Measurements from ENCODE around the gene ARFIP1.
"Not testable (repeated sequence)": the region's sequence is repeated elsewhere in the genome, so short reads cannot be mapped to it uniquely, and the experiment has no call there.

ARFIP1 gene

GRCh38 chr4:152822323-152822722 is 42.6 kb downstream of the ARFIP1 start:
- no peak for TF ChIP-seq POLR2A (IDR thresholded peaks at IDR 0.05; ENCODE audit: extremely low read depth, insufficient read length)
- no peak for TF ChIP-seq CTCF (IDR thresholded peaks at IDR 0.05; ENCODE audit: low read depth, low read length)
- TF ChIP-seq MYC (IDR thresholded peaks at IDR 0.05; ENCODE audit: low read depth, low read length) = no peak
- no peak for TF ChIP-seq MAX (IDR thresholded peaks at IDR 0.05; ENCODE audit: low read depth, low read length)
- DNase-seq (ENCODE audit: low read depth) = no peak
- H3K4me3 ChIP-seq (ENCODE audit: low read depth, low read length) = no peak overlapping the region

DNA sequence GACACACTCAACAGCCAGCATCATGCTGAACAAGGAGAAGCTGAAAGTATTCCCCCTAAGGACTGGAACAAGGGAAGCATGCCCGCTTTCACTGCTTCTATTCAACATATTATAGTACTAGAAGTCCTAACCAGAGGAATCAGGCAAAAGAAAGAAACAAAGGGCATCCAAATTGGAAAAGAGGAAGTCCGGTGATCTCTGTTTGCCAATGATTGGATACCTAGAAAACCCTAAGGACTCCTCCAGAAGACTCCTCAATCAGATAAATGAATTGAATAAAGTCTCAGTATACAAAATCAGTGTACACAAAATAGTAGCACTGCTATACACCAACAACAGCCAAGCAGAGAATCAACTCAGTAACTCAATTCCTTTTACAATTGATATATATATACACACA is 44.8 kb downstream of the ARFIP1 start:
- no peak for DNase-seq (ENCODE audit: low read depth)
- no peak overlapping the region for H3K4me3 ChIP-seq (ENCODE audit: low read depth, low read length)
- TF ChIP-seq MAX (IDR thresholded peaks at IDR 0.05; ENCODE audit: low read depth, low read length) (no peak), MYC (IDR thresholded peaks at IDR 0.05; ENCODE audit: low read depth, low read length) (no peak), POLR2A (IDR thresholded peaks at IDR 0.05; ENCODE audit: extremely low read depth, insufficient read length) (no peak), CTCF (IDR thresholded peaks at IDR 0.05; ENCODE audit: low read depth, low read length) (no peak)

DNA sequence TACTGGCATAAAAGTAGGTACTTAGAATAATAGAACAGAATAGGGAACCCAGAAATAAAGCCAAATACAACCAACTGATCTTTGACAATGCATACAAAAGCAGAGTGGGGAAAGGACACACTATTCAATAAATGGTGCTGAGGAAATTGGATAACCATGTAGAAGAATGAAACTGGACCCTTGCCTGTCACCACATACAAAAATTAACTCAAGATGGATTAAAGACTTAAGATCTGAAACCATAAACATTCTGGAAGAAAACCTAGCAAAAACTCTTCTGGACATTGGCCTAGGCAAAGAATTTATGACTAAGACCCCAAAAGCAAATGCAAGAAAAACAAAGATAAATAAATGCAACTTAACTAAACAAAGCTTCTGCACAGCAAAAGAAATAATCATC is 45.6 kb downstream of the ARFIP1 start:
- no peak for TF ChIP-seq CTCF (IDR thresholded peaks at IDR 0.05; ENCODE audit: low read depth, low read length)
- no peak for TF ChIP-seq POLR2A (IDR thresholded peaks at IDR 0.05; ENCODE audit: extremely low read depth, insufficient read length)
- no peak for TF ChIP-seq MAX (IDR thresholded peaks at IDR 0.05; ENCODE audit: low read depth, low read length)
- no peak for TF ChIP-seq MYC (IDR thresholded peaks at IDR 0.05; ENCODE audit: low read depth, low read length)
- H3K4me3 ChIP-seq (ENCODE audit: low read depth, low read length) = no peak overlapping the region
- DNase-seq (ENCODE audit: low read depth) = no peak

DNA sequence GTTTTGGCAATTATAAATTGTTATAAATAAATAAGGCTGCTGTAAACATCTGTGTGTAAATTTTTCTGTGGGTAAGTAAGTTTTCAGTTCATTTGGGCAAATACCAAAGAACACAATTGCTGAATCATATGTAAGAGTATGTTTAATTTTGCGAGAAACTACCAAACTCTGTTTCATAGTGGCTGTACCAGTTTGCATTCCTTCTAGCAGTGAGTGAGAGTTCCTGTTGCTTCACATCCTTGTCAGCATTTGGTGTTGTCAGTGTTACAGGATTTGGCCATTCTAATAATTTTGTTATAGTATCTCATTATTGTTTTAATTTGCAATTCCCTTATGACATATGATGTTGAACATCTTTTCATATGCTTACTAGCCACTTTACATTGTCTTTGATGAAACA is 48.4 kb downstream of the ARFIP1 start:
- DNase-seq (ENCODE audit: low read depth) = no peak
- H3K4me3 ChIP-seq (ENCODE audit: low read depth, low read length) = no peak overlapping the region
- TF ChIP-seq POLR2A (IDR thresholded peaks at IDR 0.05; ENCODE audit: extremely low read depth, insufficient read length) (no peak), MYC (IDR thresholded peaks at IDR 0.05; ENCODE audit: low read depth, low read length) (no peak), CTCF (IDR thresholded peaks at IDR 0.05; ENCODE audit: low read depth, low read length) (no peak), MAX (IDR thresholded peaks at IDR 0.05; ENCODE audit: low read depth, low read length) (no peak)

DNA sequence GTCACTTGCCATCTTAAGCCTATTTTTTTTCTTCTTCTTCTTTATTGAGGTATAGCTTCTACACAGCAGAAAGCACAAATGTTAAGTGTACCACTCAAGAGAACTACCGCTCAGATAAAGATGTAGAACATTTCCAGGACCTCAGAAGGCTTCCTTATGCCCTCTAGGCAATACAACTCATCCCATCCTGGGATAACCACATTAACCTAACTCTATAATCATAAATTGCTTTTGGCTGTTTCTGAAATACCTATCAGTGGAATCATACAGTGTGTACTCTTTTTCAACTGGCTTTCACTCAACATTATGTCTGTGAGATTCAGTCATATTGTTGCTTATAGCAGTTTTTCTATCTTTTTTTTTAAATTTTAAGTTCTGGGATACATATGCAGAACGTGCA is 51.7 kb downstream of the ARFIP1 start:
- DNase-seq (ENCODE audit: low read depth) = no peak
- no peak for TF ChIP-seq MYC (IDR thresholded peaks at IDR 0.05; ENCODE audit: low read depth, low read length)
- no peak for TF ChIP-seq CTCF (IDR thresholded peaks at IDR 0.05; ENCODE audit: low read depth, low read length)
- no peak for TF ChIP-seq POLR2A (IDR thresholded peaks at IDR 0.05; ENCODE audit: extremely low read depth, insufficient read length)
- TF ChIP-seq MAX (IDR thresholded peaks at IDR 0.05; ENCODE audit: low read depth, low read length) = no peak
- no peak overlapping the region for H3K4me3 ChIP-seq (ENCODE audit: low read depth, low read length)

DNA sequence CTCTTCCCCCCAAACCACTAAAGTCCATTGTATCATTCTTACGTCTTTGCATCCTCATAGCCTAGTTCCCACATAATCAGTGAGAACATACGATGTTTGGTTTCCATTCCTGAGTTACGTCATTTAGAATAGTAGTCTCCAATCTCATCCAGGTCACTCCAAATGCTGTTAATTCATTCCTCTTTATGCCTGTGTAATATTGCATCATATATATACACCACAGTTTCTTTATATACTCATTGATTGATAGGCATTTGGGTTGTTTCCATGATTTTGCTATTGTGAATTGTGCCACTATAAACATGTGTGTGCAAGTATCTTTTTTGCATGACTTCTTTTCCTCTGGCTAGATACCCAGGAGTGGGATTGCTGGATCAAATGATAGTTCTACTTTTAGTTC is 57.2 kb downstream of the ARFIP1 start:
- no peak for DNase-seq (ENCODE audit: low read depth)
- TF ChIP-seq MAX (IDR thresholded peaks at IDR 0.05; ENCODE audit: low read depth, low read length) (no peak), MYC (IDR thresholded peaks at IDR 0.05; ENCODE audit: low read depth, low read length) (no peak), POLR2A (IDR thresholded peaks at IDR 0.05; ENCODE audit: extremely low read depth, insufficient read length) (no peak), CTCF (IDR thresholded peaks at IDR 0.05; ENCODE audit: low read depth, low read length) (no peak)
- no peak overlapping the region for H3K4me3 ChIP-seq (ENCODE audit: low read depth, low read length)

DNA sequence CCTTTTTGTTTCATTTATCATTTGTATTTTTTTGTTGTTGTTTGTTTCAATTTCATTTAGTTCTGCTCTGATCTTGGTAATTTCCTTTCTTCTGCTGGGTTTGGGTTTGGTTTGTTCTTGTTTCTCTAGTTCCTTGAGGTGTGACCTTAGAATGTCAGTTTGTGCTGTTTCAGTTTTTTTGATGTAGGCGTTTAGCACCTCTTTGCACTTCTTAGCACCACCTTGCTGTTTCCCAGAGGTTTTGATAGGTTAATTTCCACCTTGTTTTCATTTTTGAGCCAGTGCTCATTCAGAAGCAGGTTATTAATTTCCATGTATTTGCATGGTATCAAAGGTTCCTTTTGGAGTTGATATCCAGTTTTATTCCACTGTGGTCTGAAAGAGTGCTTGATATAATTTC is 60.0 kb downstream of the ARFIP1 start:
- not testable (repeated sequence) for DNase-seq (ENCODE audit: low read depth); H3K4me3 ChIP-seq (ENCODE audit: low read depth, low read length)
